Measurements from ENCODE around the gene LARP7. TPM values are rescaled to one million over a fixed set of nuclear protein-coding genes. Genes with fewer than 3 reads are reported as not detected.

LARP7 gene
- total RNA-seq, 1 donor from 2014 or later, result 14.2 TPM

DNA sequence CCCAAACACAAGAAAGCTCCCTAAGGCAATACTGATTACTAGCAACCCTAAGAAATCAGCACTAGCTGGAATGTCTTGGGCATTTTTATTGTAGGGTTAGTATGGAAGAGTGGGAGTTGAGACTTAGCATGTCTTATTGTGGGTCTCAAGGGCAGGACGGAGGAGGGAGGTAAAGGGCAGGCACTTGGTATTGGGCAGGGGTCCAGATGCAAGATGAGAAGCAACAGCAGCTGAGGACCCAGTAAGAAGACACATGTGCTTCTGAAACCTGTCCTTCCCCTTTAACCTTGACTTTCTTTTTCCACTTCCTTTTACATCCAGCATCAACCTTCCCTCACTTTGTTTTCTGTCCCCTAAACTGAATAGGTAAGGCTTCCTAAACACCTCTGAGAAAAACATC is 37.4 kb downstream of the LARP7 start:
- TF ChIP-seq, protein P1, sequence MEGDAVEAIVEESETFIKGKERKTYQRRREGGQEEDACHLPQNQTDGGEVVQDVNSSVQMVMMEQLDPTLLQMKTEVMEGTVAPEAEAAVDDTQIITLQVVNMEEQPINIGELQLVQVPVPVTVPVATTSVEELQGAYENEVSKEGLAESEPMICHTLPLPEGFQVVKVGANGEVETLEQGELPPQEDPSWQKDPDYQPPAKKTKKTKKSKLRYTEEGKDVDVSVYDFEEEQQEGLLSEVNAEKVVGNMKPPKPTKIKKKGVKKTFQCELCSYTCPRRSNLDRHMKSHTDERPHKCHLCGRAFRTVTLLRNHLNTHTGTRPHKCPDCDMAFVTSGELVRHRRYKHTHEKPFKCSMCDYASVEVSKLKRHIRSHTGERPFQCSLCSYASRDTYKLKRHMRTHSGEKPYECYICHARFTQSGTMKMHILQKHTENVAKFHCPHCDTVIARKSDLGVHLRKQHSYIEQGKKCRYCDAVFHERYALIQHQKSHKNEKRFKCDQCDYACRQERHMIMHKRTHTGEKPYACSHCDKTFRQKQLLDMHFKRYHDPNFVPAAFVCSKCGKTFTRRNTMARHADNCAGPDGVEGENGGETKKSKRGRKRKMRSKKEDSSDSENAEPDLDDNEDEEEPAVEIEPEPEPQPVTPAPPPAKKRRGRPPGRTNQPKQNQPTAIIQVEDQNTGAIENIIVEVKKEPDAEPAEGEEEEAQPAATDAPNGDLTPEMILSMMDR (IDR thresholded peaks at IDR 0.05; ENCODE audit: insufficient read depth, low read length, severe bottlenecking), result no peak
- no peaks in the 10 kb centered on the region for H3K27me3 ChIP-seq (ENCODE audit: control insufficient read depth, insufficient read depth, low read length)
- DNase-seq (ENCODE audit: low read depth), result no peak
- FAIRE-seq, result no peak
- H3K36me3 ChIP-seq (ENCODE audit: control insufficient read depth, insufficient read depth, low read length), result no peaks in the 10 kb centered on the region
- H3K4me3 ChIP-seq (ENCODE audit: low read depth, low read length), result no peak overlapping the region

DNA sequence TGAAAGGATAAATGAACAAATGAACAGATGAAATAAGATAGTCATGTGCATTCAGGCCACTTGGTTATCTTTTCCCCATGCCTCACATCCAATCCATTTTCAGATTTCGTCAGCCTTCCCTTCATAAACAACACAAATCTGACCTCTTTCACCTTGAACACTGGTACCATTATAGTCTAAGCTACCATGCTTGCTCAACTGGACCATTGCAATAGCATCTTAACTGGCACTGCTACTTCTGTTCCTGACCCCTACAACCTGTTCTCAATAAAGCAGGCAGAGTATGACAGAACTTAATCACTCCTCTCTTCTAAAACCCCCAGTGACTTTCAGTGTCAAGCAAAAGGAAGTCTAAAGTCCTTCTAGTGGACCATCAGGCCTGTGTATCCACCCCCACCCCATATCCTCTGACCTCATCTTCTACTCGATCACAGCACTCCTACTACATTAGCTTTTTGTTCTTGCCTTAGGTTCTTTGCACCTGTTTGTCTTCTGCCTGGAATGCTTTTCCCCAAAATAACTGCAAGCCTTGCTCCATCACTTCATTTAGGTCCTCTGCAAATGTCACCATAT is 40.7 kb downstream of the LARP7 start:
- Histone ChIP-seq H3K27me3 (ENCODE audit: control insufficient read depth, insufficient read depth, low read length) (no peaks in the 10 kb centered on the region), H3K4me3 (ENCODE audit: low read depth, low read length) (no peak overlapping the region), H3K36me3 (ENCODE audit: control insufficient read depth, insufficient read depth, low read length) (no peaks in the 10 kb centered on the region)
- no peak for FAIRE-seq
- DNase-seq (ENCODE audit: low read depth), result no peak
- TF ChIP-seq, protein P1 (IDR thresholded peaks at IDR 0.05; ENCODE audit: insufficient read depth, low read length, severe bottlenecking), result no peak

DNA sequence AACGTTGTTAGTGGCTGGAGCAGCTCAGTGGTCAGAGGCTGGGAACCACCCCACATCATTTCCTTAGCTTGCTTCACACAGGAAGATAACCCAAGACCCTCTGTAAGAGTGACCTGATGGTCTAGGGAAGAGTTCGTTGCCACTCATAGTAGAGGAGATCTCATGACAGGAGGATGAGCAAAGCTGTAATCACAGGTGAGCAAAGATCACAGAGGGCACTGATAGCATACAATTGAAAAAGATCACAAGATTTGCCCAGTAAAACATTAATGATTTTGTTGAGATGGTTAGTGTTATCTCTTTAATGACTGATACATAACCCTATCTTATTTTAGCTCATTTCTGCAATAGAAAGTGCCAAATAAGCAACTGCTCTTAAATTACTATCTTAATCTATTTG is 44.1 kb downstream of the LARP7 start:
- DNase-seq (ENCODE audit: low read depth) (no peak), FAIRE-seq (no peak)
- Histone ChIP-seq H3K27me3 (ENCODE audit: control insufficient read depth, insufficient read depth, low read length) (no peaks in the 10 kb centered on the region), H3K4me3 (ENCODE audit: low read depth, low read length) (no peak overlapping the region), H3K36me3 (ENCODE audit: control insufficient read depth, insufficient read depth, low read length) (no peaks in the 10 kb centered on the region)
- TF ChIP-seq, protein P1 (IDR thresholded peaks at IDR 0.05; ENCODE audit: insufficient read depth, low read length, severe bottlenecking), result no peak

DNA sequence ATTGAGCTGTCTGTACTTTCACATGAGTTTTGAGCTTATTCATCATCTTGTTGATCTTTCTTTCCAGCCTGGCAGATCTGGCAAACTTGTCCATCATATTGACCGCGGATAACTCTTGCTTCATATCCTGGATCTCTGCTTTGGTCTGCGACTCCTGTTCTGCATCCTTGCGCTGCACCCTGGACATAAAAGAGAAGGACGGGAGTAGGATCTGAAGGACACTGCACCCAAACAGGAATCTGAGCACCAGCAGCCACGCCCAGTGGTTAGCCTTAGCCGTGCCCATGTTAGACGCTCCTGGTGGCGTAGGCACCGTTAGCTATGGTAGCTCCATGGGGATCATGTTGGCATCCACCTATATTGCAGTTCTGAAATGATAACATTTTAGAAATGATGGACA is 56.6 kb downstream of the LARP7 start:
- DNase-seq (ENCODE audit: low read depth) (no peak), FAIRE-seq (no peak)
- no peaks in the 10 kb centered on the region for H3K27me3 ChIP-seq (ENCODE audit: control insufficient read depth, insufficient read depth, low read length)
- H3K4me3 ChIP-seq (ENCODE audit: low read depth, low read length), result no peak overlapping the region
- TF ChIP-seq, protein P1 (IDR thresholded peaks at IDR 0.05; ENCODE audit: insufficient read depth, low read length, severe bottlenecking), result no peak
- no peaks in the 10 kb centered on the region for H3K36me3 ChIP-seq (ENCODE audit: control insufficient read depth, insufficient read depth, low read length)

DNA sequence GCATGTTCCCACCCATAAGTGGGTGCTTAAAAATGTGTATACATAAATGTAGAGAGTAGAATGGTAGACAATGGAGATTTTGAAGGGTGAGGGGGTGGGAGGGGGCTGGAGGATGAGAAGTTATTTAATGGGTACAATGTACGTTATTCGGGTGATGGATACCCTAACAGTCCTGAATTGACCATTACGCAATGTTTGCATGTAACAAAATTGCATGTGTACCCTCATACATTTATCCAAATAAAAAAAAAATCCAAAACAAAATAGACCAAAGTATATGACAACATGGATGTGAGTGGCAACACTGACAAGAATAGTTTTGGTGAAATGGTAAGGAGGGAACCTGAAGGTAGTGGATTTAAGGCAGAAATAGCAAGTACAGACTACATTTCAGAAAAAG is 63.7 kb downstream of the LARP7 start:
- H3K4me3 ChIP-seq (ENCODE audit: low read depth, low read length), result no peak overlapping the region
- H3K27me3 ChIP-seq (ENCODE audit: control insufficient read depth, insufficient read depth, low read length), result peaks cover 10% of the 10 kb centered on the region
- no peaks in the 10 kb centered on the region for H3K36me3 ChIP-seq (ENCODE audit: control insufficient read depth, insufficient read depth, low read length)
- no peak for DNase-seq (ENCODE audit: low read depth)
- FAIRE-seq, result no peak
- TF ChIP-seq, protein P1 (IDR thresholded peaks at IDR 0.05; ENCODE audit: insufficient read depth, low read length, severe bottlenecking), result no peak

DNA sequence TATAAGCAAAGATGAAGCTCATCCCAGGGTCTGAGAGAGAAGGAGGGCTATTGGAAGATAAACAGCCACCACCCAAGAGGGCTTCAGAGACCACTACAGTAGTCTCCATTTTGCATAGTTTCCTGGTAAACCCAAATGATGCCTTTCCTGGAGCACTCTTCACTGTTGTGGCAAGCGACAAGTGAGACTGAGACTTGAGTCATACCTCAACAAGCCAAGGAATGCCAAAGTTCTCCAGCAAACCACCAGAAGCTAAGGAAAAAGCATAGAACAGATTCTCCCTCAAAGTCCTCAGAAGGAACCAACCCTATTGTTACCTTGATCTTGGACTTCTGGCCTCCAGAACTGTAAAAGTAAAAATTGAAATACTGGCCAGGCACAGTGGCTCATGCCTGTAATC is 65.9 kb downstream of the LARP7 start:
- no peak for FAIRE-seq
- TF ChIP-seq, protein P1 (IDR thresholded peaks at IDR 0.05; ENCODE audit: insufficient read depth, low read length, severe bottlenecking), result no peak
- H3K4me3 ChIP-seq (ENCODE audit: low read depth, low read length), result no peak overlapping the region

More for the DNA sequence above, 65.9 kb downstream of the LARP7 start:
- no peak for DNase-seq (ENCODE audit: low read depth)
- H3K27me3 ChIP-seq (ENCODE audit: control insufficient read depth, insufficient read depth, low read length), result peaks cover 19% of the 10 kb centered on the region
- H3K36me3 ChIP-seq (ENCODE audit: control insufficient read depth, insufficient read depth, low read length), result no peaks in the 10 kb centered on the region

Measured in bronchial epithelial cell (primary cell).